SK-N-SH treated with all-trans-retinoic acid at 6 μM for 48 hours (cell line): ENCODE data around the gene CDC14A.

Source experiments
- ATAC-seq: fragments of 200-7000 bp; cut with Tn5 transposase; 3 replicates; pipeline ENCODE4 v1.9.1; 2020; ENCODE audit warnings: mild to moderate bottlenecking, moderate library complexity
- BACH2 ChIP-seq: fragments of 250-450 bp; sonication (Bioruptor Pico); IDR thresholded peaks from 2 replicates; pipeline ENCODE4 v1.9.0; 2021; ENCODE audit warnings: mild to moderate bottlenecking, borderline replicate concordance
- CREB5 ChIP-seq: fragments of 250-450 bp; sonication (Bioruptor Pico); IDR thresholded peaks from 2 replicates; pipeline ENCODE4 v1.5.1; 2020; ENCODE audit warnings: low read depth, mild to moderate bottlenecking, moderate library complexity
- ESRRG ChIP-seq: fragments of 250-450 bp; sonication (Bioruptor Pico); IDR thresholded peaks from 2 replicates; pipeline ENCODE4 v1.6.1; 2021; ENCODE audit warnings: mild to moderate bottlenecking
- GLIS3 ChIP-seq: fragments of 250-450 bp; sonication (Bioruptor Pico); IDR thresholded peaks from 2 replicates; pipeline ENCODE4 v1.5.0; 2020; ENCODE audit warnings: mild to moderate bottlenecking, moderate library complexity
- ISL1 ChIP-seq: fragments of 250-450 bp; sonication (Bioruptor Pico); IDR thresholded peaks from 2 replicates; pipeline ENCODE4 v2.1.2; 2022; ENCODE audit warnings: mild to moderate bottlenecking, moderate library complexity
- OSR1 ChIP-seq: fragments of 250-450 bp; sonication (Bioruptor Pico); IDR thresholded peaks from 2 replicates; pipeline ENCODE4 v1.8.0; 2022; ENCODE audit warnings: moderate library complexity, mild to moderate bottlenecking, inconsistent platforms
- PATZ1 ChIP-seq: fragments of 250-450 bp; sonication (Bioruptor Pico); IDR thresholded peaks from 2 replicates; pipeline ENCODE4 v1.8.0; 2020; ENCODE audit warnings: mild to moderate bottlenecking, moderate library complexity, borderline replicate concordance
- SNAI2 ChIP-seq: fragments of 250-450 bp; sonication (Bioruptor Pico); IDR thresholded peaks from 2 replicates; pipeline ENCODE4 v1.5.0; 2020; ENCODE audit warnings: mild to moderate bottlenecking, moderate library complexity
- TCF4 ChIP-seq: fragments of 250-450 bp; sonication (Bioruptor Pico); IDR thresholded peaks from 2 replicates; pipeline ENCODE4 v1.8.0; 2021; ENCODE audit warnings: mild to moderate bottlenecking, moderate library complexity, borderline replicate concordance
- TOX ChIP-seq: fragments of 250-450 bp; sonication (Bioruptor Pico); IDR thresholded peaks from 2 replicates; pipeline ENCODE4 v1.8.0; 2021; ENCODE audit warnings: mild to moderate bottlenecking, moderate library complexity, borderline replicate concordance
- ZC3H10 ChIP-seq: fragments of 250-450 bp; sonication (Bioruptor Pico); IDR thresholded peaks from 2 replicates; pipeline ENCODE4 v1.5.1; 2021; ENCODE audit warnings: mild to moderate bottlenecking, moderate library complexity
- ZFP30 ChIP-seq: fragments of 450-650 bp; formaldehyde crosslinking; IDR thresholded peaks from 2 replicates; pipeline ENCODE4 v1.5.0; 2022; ENCODE audit warnings: mild to moderate bottlenecking, moderate library complexity
- ZNF565 ChIP-seq: fragments of 450-650 bp; formaldehyde crosslinking; conservative IDR thresholded peaks from 2 replicates; pipeline ENCODE4 v1.5.0; 2020; ENCODE audit warnings: low read depth, mild to moderate bottlenecking, moderate library complexity
- ZNF70 ChIP-seq: fragments of 450-650 bp; formaldehyde crosslinking; IDR thresholded peaks from 2 replicates; pipeline ENCODE4 v1.5.0; 2020; ENCODE audit warnings: mild to moderate bottlenecking, moderate library complexity
- ZNF8 ChIP-seq: fragments of 450-650 bp; formaldehyde crosslinking; IDR thresholded peaks from 2 replicates; pipeline ENCODE4 v1.5.0; 2020; ENCODE audit warnings: mild to moderate bottlenecking, moderate library complexity
- TF ChIP-seq, protein P1 (sequence below): fragments of 250-450 bp; sonication (Bioruptor Pico); IDR thresholded peaks from 2 replicates; pipeline ENCODE4 v1.5.0; 2020; ENCODE audit warnings: mild to moderate bottlenecking, moderate library complexity
- TF ChIP-seq, protein P2 (sequence below): fragments of 250-450 bp; sonication (Bioruptor Pico); IDR thresholded peaks from 2 replicates; pipeline ENCODE4 v1.8.0; 2021; ENCODE audit warnings: low read depth, mild to moderate bottlenecking, moderate library complexity, borderline replicate concordance

Gene CDC14A

GRCh38 chr1:100377590-100378361 is 25.5 kb downstream of the CDC14A start:
- TF ChIP-seq ZFP30, result no peak
- no peak for TF ChIP-seq PATZ1 (CRISPR knock-in tag)
- no peak for TF ChIP-seq TOX (CRISPR knock-in tag)
- TF ChIP-seq, protein P1, sequence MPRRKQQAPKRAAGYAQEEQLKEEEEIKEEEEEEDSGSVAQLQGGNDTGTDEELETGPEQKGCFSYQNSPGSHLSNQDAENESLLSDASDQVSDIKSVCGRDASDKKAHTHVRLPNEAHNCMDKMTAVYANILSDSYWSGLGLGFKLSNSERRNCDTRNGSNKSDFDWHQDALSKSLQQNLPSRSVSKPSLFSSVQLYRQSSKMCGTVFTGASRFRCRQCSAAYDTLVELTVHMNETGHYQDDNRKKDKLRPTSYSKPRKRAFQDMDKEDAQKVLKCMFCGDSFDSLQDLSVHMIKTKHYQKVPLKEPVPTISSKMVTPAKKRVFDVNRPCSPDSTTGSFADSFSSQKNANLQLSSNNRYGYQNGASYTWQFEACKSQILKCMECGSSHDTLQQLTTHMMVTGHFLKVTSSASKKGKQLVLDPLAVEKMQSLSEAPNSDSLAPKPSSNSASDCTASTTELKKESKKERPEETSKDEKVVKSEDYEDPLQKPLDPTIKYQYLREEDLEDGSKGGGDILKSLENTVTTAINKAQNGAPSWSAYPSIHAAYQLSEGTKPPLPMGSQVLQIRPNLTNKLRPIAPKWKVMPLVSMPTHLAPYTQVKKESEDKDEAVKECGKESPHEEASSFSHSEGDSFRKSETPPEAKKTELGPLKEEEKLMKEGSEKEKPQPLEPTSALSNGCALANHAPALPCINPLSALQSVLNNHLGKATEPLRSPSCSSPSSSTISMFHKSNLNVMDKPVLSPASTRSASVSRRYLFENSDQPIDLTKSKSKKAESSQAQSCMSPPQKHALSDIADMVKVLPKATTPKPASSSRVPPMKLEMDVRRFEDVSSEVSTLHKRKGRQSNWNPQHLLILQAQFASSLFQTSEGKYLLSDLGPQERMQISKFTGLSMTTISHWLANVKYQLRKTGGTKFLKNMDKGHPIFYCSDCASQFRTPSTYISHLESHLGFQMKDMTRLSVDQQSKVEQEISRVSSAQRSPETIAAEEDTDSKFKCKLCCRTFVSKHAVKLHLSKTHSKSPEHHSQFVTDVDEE (CRISPR knock-in tag), result no peak
- no peak for TF ChIP-seq OSR1 (CRISPR knock-in tag)
- no peak for TF ChIP-seq ISL1 (CRISPR knock-in tag)
- no peak for TF ChIP-seq ZNF8
- ATAC-seq, result no peak

DNA sequence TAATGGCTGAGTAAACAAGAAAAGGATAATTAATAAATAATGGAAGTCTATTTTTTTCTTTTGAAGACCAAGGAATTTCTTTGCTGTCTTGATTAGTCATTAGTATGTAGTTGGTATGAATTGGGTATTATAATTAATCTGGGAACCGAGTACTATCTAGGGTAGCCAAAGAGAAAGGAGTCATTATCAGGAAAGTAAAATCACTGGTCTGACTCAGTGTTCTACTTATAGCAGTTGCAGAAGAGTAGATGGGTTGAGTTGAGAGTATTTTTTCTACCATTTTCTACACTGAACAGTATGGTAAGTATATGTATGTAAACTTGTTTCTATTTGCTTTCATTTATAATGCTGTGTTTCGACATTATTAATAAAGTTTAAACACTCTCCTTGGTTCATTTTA is 26.6 kb downstream of the CDC14A start:
- no peak for ATAC-seq
- TF ChIP-seq, protein P2, sequence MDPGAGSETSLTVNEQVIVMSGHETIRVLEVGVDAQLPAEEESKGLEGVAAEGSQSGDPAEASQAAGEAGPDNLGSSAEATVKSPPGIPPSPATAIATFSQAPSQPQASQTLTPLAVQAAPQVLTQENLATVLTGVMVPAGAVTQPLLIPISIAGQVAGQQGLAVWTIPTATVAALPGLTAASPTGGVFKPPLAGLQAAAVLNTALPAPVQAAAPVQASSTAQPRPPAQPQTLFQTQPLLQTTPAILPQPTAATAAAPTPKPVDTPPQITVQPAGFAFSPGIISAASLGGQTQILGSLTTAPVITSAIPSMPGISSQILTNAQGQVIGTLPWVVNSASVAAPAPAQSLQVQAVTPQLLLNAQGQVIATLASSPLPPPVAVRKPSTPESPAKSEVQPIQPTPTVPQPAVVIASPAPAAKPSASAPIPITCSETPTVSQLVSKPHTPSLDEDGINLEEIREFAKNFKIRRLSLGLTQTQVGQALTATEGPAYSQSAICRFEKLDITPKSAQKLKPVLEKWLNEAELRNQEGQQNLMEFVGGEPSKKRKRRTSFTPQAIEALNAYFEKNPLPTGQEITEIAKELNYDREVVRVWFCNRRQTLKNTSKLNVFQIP (CRISPR knock-in tag), result no peak
- no peak for TF ChIP-seq CREB5 (CRISPR knock-in tag)
- TF ChIP-seq GLIS3 (CRISPR knock-in tag), result no peak

GRCh38 chr1:100380635-100381034 is 28.3 kb downstream of the CDC14A start:
- no peak for ATAC-seq
- TF ChIP-seq ZNF565 (CRISPR knock-in tag), result no peak
- TF ChIP-seq, all 23 proteins: peak for 0

DNA sequence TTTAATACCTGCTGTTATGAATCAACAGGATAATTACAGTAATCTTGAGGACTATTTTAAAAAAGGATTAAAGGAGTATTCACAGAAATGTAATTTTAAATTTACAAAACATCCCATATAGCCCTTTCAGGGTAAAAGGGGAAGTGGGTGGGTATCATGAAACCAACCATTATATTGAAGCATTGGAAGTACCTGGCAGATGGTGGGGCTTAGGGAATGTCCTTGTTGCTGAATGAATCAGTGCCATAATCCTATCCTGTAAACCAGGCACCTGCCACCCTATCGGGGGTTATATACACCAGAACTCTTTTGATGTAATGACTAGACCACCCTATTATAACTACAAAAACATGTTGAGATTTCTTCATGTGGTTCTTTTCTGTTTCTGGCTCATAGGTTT is 30.4 kb downstream of the CDC14A start:
- no peak for ATAC-seq
- TF ChIP-seq ZC3H10 (CRISPR knock-in tag) (no peak), TCF4 (CRISPR knock-in tag) (no peak), BACH2 (no peak), ISL1 (CRISPR knock-in tag) (no peak), ESRRG (CRISPR knock-in tag) (no peak), SNAI2 (CRISPR knock-in tag) (no peak), ZNF70 (CRISPR knock-in tag) (no peak)
- TF ChIP-seq, protein P2 (CRISPR knock-in tag), result no peak
- TF ChIP-seq, protein P1 (CRISPR knock-in tag), result no peak
